ENCODE data around the gene HOXA3. TPM values are rescaled to one million over a fixed set of nuclear protein-coding genes. Genes with fewer than 3 reads are reported as not detected.

Gene HOXA3
- total RNA-seq, 1 donor from 2014 or later = 92.8 TPM

- Mint-ChIP-seq H3K4me1 (ENCODE audit: unreplicated experiment) (peaks cover 19% of the 10 kb centered on the region), H3K4me3 (peak overlapping the region; percentile 81), H3K27me3 (peaks cover 99% of the 10 kb centered on the region), H3K27ac (peak overlapping the region; percentile 51), H3K36me3 (no peaks in the 10 kb centered on the region), H3K9me3 (no peaks in the 10 kb centered on the region)
- DNase-seq (ENCODE audit: extremely low spot score, unreplicated experiment) = peak; percentile 68
- TF ChIP-seq, protein P1, sequence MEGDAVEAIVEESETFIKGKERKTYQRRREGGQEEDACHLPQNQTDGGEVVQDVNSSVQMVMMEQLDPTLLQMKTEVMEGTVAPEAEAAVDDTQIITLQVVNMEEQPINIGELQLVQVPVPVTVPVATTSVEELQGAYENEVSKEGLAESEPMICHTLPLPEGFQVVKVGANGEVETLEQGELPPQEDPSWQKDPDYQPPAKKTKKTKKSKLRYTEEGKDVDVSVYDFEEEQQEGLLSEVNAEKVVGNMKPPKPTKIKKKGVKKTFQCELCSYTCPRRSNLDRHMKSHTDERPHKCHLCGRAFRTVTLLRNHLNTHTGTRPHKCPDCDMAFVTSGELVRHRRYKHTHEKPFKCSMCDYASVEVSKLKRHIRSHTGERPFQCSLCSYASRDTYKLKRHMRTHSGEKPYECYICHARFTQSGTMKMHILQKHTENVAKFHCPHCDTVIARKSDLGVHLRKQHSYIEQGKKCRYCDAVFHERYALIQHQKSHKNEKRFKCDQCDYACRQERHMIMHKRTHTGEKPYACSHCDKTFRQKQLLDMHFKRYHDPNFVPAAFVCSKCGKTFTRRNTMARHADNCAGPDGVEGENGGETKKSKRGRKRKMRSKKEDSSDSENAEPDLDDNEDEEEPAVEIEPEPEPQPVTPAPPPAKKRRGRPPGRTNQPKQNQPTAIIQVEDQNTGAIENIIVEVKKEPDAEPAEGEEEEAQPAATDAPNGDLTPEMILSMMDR (conservative IDR thresholded peaks at IDR 0.05) = no peak
These were observed 32.1 kb upstream of the HOXA3 start for GRCh38 chr7:27184337-27185012.

DNA sequence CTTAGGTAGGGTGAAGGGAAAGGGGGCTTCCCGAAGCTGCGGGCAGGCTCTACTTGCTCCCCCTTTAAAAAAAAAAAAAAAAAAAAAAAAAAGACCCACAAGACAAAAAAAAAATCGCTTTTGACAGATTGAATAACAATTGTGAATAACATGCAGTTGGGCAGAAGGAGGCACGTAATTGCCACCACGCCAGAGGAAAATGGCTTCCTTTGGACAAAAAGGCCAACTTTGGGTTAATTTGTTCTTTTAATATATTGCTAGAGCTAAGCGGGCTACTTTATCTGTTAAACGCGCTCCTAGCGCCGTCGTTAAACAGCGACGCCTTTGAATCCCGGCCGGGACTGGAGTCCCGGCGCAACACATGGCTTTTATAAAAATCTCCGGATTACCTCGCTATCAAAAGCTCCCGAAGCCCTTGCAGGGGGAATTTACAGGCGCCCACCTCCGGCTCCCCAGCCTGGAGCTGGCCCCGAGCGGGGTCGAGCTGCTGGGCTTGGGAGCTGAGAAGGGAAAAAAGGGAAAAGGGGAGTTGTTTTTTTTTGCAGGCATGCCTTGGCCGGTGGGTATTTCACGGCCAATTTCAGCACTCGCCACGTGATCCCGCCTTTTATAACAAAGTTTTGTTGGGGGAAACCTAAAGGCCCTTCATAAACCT lies 31.4 kb upstream of the HOXA3 start:
- peak overlapping the region; percentile 77 for H3K4me3 Mint-ChIP-seq
- no peaks in the 10 kb centered on the region for H3K36me3 Mint-ChIP-seq
- peaks cover 21% of the 10 kb centered on the region for H3K4me1 Mint-ChIP-seq (ENCODE audit: unreplicated experiment)
- no peaks in the 10 kb centered on the region for H3K9me3 Mint-ChIP-seq
- peak; percentile 58 for DNase-seq (ENCODE audit: extremely low spot score, unreplicated experiment)
- TF ChIP-seq, protein P1 (conservative IDR thresholded peaks at IDR 0.05) = no peak
- peaks cover 99% of the 10 kb centered on the region for H3K27me3 Mint-ChIP-seq
- H3K27ac Mint-ChIP-seq = peak overlapping the region; percentile 41

DNA sequence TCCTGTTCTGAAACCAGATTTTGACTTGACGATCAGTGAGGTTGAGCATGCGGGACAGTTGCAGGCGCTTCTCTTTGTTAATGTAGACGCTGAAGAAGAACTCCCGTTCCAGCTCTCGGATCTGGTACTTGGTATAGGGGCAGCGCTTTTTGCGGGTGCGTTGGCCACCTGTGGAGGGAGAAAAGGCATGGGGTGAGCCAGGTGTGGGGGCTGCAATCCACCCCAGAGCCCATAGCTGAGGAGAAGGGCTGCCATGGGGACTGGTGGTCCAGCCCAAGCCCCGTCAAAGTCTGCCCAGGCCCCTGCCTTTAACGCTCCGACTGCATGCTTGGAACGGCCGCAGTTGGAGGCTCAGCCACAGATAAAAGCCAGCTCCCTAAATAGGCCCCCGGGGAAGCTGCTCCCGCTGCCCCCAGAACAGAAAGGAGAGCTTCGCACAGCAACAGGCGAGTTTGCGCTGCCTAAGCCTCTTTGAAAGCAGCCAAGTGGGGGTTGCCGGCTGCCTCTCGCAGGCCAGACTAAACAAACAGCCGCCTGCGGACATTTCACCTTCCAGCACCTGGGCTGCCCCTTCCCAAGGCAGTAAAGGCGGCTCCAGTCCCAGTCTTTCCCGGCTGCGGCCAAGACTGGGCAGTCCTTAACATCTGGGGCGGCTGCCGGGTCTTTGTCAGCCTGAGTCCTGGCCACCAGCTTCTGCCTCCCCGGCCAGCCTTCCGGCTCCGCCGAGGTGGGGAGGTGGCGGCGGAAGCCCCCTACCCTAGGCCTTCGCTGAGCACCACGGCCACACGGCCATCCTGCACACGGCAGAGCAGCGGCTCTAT lies 30.7 kb upstream of the HOXA3 start:
- Mint-ChIP-seq H3K4me3 (peak overlapping the region; percentile 77), H3K27me3 (peaks cover 99% of the 10 kb centered on the region), H3K36me3 (no peaks in the 10 kb centered on the region), H3K27ac (peak overlapping the region; percentile 29), H3K9me3 (no peaks in the 10 kb centered on the region), H3K4me1 (ENCODE audit: unreplicated experiment) (peaks cover 14% of the 10 kb centered on the region)
- DNase-seq (ENCODE audit: extremely low spot score, unreplicated experiment) = peak; percentile 64
- TF ChIP-seq, protein P1 (conservative IDR thresholded peaks at IDR 0.05) = no peak

GRCh38 chr7:27182285-27182841 lies 30.0 kb upstream of the HOXA3 start:
- Mint-ChIP-seq H3K36me3 (no peaks in the 10 kb centered on the region), H3K27ac (peak overlapping the region; percentile 29), H3K4me3 (peak overlapping the region; percentile 68), H3K9me3 (no peaks in the 10 kb centered on the region), H3K4me1 (ENCODE audit: unreplicated experiment) (peaks cover 14% of the 10 kb centered on the region), H3K27me3 (peaks cover 99% of the 10 kb centered on the region)
- TF ChIP-seq, protein P1 (conservative IDR thresholded peaks at IDR 0.05) = no peak
- DNase-seq (ENCODE audit: extremely low spot score, unreplicated experiment) = peak; percentile 45

GRCh38 chr7:27181795-27182275 lies 29.5 kb upstream of the HOXA3 start:
- peak; percentile 34 for DNase-seq (ENCODE audit: extremely low spot score, unreplicated experiment)
- Mint-ChIP-seq H3K36me3 (no peaks in the 10 kb centered on the region), H3K9me3 (no peaks in the 10 kb centered on the region), H3K4me1 (ENCODE audit: unreplicated experiment) (peaks cover 14% of the 10 kb centered on the region), H3K27ac (no peak overlapping the region), H3K27me3 (peaks cover 99% of the 10 kb centered on the region), H3K4me3 (no peak overlapping the region)
- TF ChIP-seq, protein P1 (conservative IDR thresholded peaks at IDR 0.05) = no peak

Data from type B pancreatic cell (in vitro differentiated cells).